NB4 (cell line): ENCODE data around the gene OR10H4.
"Not testable (repeated sequence)": the region's sequence is repeated elsewhere in the genome, so short reads cannot be mapped to it uniquely, and the experiment has no call there.

Experiments
- CTCF ChIP-seq: IDR thresholded peaks from one replicate; pipeline ENCODE4 v1.5.1; 2012; ENCODE audit warnings: low read depth, low read length
- MAX ChIP-seq: IDR thresholded peaks from 2 replicates; pipeline ENCODE4 v1.6.1; 2011; ENCODE audit warnings: low read depth, low read length
- POLR2A ChIP-seq: IDR thresholded peaks from 2 replicates; pipeline ENCODE4 v1.6.1; 2011; ENCODE audit warnings: mild to moderate bottlenecking; ENCODE audit not compliant: insufficient read length; ENCODE audit errors: extremely low read depth

GRCh38 chr19:15902898-15903297 is 45.9 kb upstream of the OR10H4 start:
- not testable (repeated sequence) for TF ChIP-seq CTCF, POLR2A, MAX
